ENCODE results near the gene REEP2. TPM values are rescaled to one million over a fixed set of nuclear protein-coding genes. Genes with fewer than 3 reads are reported as not detected.

REEP2 gene
- total RNA-seq, 1 donor from 2014 or later, result 10.8 TPM

DNA sequence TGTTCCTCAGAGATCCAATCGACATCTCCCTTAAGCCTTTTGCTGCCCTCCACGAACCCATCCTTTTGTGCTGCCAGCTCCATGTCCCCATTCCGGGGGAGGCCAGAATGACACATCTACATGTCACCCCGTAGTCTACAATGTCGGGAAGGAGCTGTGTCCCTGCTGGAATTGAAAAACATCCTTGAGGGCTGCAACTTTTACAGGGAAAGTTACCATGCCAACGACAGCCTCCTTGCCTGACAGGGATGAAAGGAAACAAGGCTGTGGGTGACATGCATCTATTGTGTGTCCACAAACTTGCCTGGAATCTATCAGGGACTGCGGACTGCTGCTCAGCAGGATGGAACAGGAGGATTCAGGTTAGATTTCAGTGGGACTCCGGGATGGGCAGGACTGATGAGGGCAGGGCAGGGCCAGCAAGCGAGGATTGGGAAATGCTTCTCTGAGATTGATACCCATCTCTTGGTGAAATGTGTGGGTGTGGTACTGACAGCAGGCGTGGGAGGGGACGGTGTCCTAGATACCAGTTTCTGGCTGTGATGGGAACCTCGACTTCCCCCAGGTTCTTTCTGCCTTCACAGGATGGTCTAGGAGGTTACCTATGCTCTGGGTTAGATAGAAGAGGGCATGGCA, 51.9 kb downstream of the REEP2 start:
- intact Hi-C loops (cut with DNase I), result loop anchor here (5.0 kb wide), 1 partner anchor 52 kb away; the partner anchor contains the start of gene ETF1
- DNase-seq (ENCODE audit: low spot score), result no peak

GRCh38 chr5:138491284-138491648, 52.4 kb downstream of the REEP2 start:
- no peak for DNase-seq (ENCODE audit: low spot score)
- intact Hi-C loops (cut with DNase I), result loop anchor here (5.0 kb wide), 1 partner anchor 51 kb away; the partner anchor contains the start of gene ETF1

GRCh38 chr5:138491669-138492559, 53.1 kb downstream of the REEP2 start:
- peak; percentile 97 for DNase-seq (ENCODE audit: low spot score)
- intact Hi-C loops (cut with DNase I), result loop anchor here (1.0 to 5.0 kb wide), 2 partner anchors 28 to 50 kb away; partner anchors contain the start of gene ETF1

DNA sequence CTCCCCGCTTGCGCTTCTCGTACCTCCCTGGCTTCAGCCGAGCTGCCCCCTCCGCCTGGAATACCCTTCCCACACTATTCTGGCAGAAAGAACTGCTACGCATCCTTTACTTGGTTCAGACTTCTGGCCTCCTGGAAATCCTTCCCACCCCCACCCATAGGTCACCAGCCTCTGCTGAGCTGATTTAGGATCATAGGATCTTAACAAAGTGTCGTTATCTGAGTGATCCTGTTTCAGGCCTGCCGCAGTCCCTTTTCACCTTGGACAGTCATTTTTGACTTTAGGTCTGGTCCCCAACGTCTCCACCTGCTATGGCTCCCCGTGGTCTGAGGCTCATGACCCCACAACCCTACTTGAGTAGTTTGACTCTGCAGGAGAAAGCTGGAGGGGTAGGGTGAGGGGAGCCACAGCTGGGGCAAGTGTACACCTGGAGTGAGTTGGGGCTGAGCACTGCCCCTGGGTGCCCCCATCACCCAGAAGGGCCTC, 53.7 kb downstream of the REEP2 start:
- no peak for DNase-seq (ENCODE audit: low spot score)
- intact Hi-C loops (cut with DNase I), result loop anchor here (1.0 to 5.0 kb wide), 2 partner anchors 28 to 50 kb away; partner anchors contain the start of gene ETF1

- intact Hi-C loops (cut with DNase I), result no loop called here
- no peak for DNase-seq (ENCODE audit: low spot score)
These were observed 56.5 kb downstream of the REEP2 start for GRCh38 chr5:138495351-138495750.

Other genes starting within 250 kb of the REEP2 start
- 17.9 TPM for gene CDC23, start 225.7 kb upstream of the REEP2 start, total RNA-seq
- gene GFRA3, start 164.4 kb upstream of the REEP2 start, total RNA-seq, result 0.48 TPM
- 0.19 TPM for gene CDC25C, start 107.3 kb upstream of the REEP2 start, total RNA-seq
- gene FAM53C, start 100.8 kb upstream of the REEP2 start, total RNA-seq, result 23.8 TPM
- gene KDM3B, start 86.4 kb upstream of the REEP2 start, total RNA-seq, result 48.5 TPM
- 66.8 TPM for gene EGR1, start 26.4 kb downstream of the REEP2 start, total RNA-seq
- gene ETF1, start 104.2 kb downstream of the REEP2 start, total RNA-seq, result 86.8 TPM
- 274 TPM for gene HSPA9, start 136.3 kb downstream of the REEP2 start, total RNA-seq